NT2/D1 (cell line): ENCODE measurements around the gene NVL.

Source experiments
- SUZ12 ChIP-seq: IDR thresholded peaks from 2 replicates; pipeline ENCODE4 v1.6.1; 2011; ENCODE audit not compliant: insufficient read length, insufficient read depth; ENCODE audit errors: extremely low read depth
- YY1 ChIP-seq: IDR thresholded peaks from 2 replicates; pipeline ENCODE4 v1.6.1; 2011; ENCODE audit not compliant: insufficient read length, insufficient read depth
- ZNF274 ChIP-seq: IDR thresholded peaks from 2 replicates; pipeline ENCODE4 v1.6.1; 2011; ENCODE audit warnings: mild to moderate bottlenecking, low read depth, low read length

GRCh38 chr1:224213438-224214119 is 116.4 kb downstream of the NVL start:
- no peak for TF ChIP-seq SUZ12
- no peak for TF ChIP-seq ZNF274
- TF ChIP-seq YY1 = no peak
